HG02840 (cell line): Measurements from ENCODE around the gene NELFE.
"Not testable (repeated sequence)": the region's sequence is repeated elsewhere in the genome, so short reads cannot be mapped to it uniquely, and the experiment has no call there.

Experiments
- ATAC-seq: cut with Tn5 transposase; IDR thresholded peaks from one replicate; pipeline ENCODE4 v1.9.1; 2021; ENCODE audit warnings: mild to moderate bottlenecking, moderate library complexity, moderate number of reproducible peaks; ENCODE audit not compliant: unreplicated experiment, low FRiP score

Gene NELFE

GRCh38 chr6:31952140-31952805, 6.5 kb downstream of the NELFE start:
- no peak for ATAC-seq

GRCh38 chr6:31949926-31950548, 8.7 kb downstream of the NELFE start:
- no peak for ATAC-seq

- no peak for ATAC-seq
Observed at GRCh38 chr6:31948753-31949413, 9.9 kb downstream of the NELFE start.

- ATAC-seq: no peak
Observed at GRCh38 chr6:31948306-31948705, 10.5 kb downstream of the NELFE start.

GRCh38 chr6:31947864-31948263, 10.9 kb downstream of the NELFE start:
- no peak for ATAC-seq

- ATAC-seq: no peak
Observed at GRCh38 chr6:31947070-31947675, 11.6 kb downstream of the NELFE start.

- no peak for ATAC-seq
Observed at GRCh38 chr6:31946370-31946885, 12.3 kb downstream of the NELFE start.

- no peak for ATAC-seq
Observed at GRCh38 chr6:31945507-31946369, 13.0 kb downstream of the NELFE start, which contains the start of gene CFB. Gene CFB, plus strand, starts transcription at chr6:31946095. Its CDS starts 127 bp downstream, at chr6:31946222.

GRCh38 chr6:31945154-31945506, 13.6 kb downstream of the NELFE start:
- ATAC-seq: no peak

GRCh38 chr6:31943742-31944141, 15.0 kb downstream of the NELFE start:
- ATAC-seq: no peak

- no peak for ATAC-seq
Observed at GRCh38 chr6:31940256-31940664, 18.5 kb downstream of the NELFE start.

GRCh38 chr6:31935823-31936222, 22.9 kb downstream of the NELFE start:
- no peak for ATAC-seq

GRCh38 chr6:31935021-31935420, 23.8 kb downstream of the NELFE start:
- ATAC-seq: no peak

- ATAC-seq: no peak
Observed at GRCh38 chr6:31933537-31933936, 25.2 kb downstream of the NELFE start.

- not testable (repeated sequence) for ATAC-seq
Observed at GRCh38 chr6:31932137-31932536, 26.6 kb downstream of the NELFE start.

- no peak for ATAC-seq
Observed at GRCh38 chr6:31930962-31931361, 27.8 kb downstream of the NELFE start.

- ATAC-seq: no peak
Observed at GRCh38 chr6:31928672-31928939, 30.2 kb downstream of the NELFE start.

GRCh38 chr6:31927863-31928671, 30.7 kb downstream of the NELFE start:
- ATAC-seq: no peak

- ATAC-seq: no peak
Observed at GRCh38 chr6:31927242-31927862, 31.4 kb downstream of the NELFE start, which contains the start of gene C2. Gene C2, plus strand, starts transcription at chr6:31927717. Its CDS starts 36 bp downstream, at chr6:31927753.
